ENCODE data around the gene SMAD2.

- TF ChIP-seq CTCF (conservative IDR thresholded peaks at IDR 0.05; ENCODE audit: low read depth in 2 of 2), result no peak
- no peak for TF ChIP-seq EZH2 (IDR thresholded peaks at IDR 0.05; ENCODE audit: low read depth, unreplicated experiment)
- no peak for TF ChIP-seq POLR2AphosphoS5 (IDR thresholded peaks at IDR 0.05; ENCODE audit: low read depth)
- no peak for TF ChIP-seq REST (IDR thresholded peaks at IDR 0.05; ENCODE audit: unreplicated experiment)
- no peak for TF ChIP-seq JUNB (IDR thresholded peaks at IDR 0.05; ENCODE audit: unreplicated experiment)
- no peak for TF ChIP-seq EZH2phosphoT487 (IDR thresholded peaks at IDR 0.05; ENCODE audit: unreplicated experiment)
- TF ChIP-seq STAT1 (IDR thresholded peaks at IDR 0.05; ENCODE audit: unreplicated experiment), result no peak
- no peak for TF ChIP-seq NANOG (IDR thresholded peaks at IDR 0.05; ENCODE audit: borderline replicate concordance)
- TF ChIP-seq ZNF114 (CRISPR knock-in tag; IDR thresholded peaks at IDR 0.05), result no peak
- no peak for TF ChIP-seq CREB1 (CRISPR knock-in tag; IDR thresholded peaks at IDR 0.05; ENCODE audit: low read depth)
- TF ChIP-seq ZNF331 (CRISPR knock-in tag; IDR thresholded peaks at IDR 0.05; ENCODE audit: low read depth), result no peak
- no peak for TF ChIP-seq ETS1 (IDR thresholded peaks at IDR 0.05)
- TF ChIP-seq ZNF462 (CRISPR knock-in tag; IDR thresholded peaks at IDR 0.05), result no peak
Measured at GRCh38 chr18:47944972-47945852, 14.8 kb upstream of the SMAD2 start.

All from GM23338 (cell line).